OCI-LY1 (cell line): Measurements from ENCODE around the gene CRMP1.

ENCODE experiments used
- CTCF ChIP-seq: fragments of 200-600 bp; sonication (generic), shearing (Covaris generic); IDR thresholded peaks from 2 replicates; pipeline ENCODE4 v1.5.1; 2017; ENCODE audit warnings: mild to moderate bottlenecking, antibody characterized with exemption, low read length, moderate library complexity, mixed read lengths
- EZH2 ChIP-seq: fragments of 200-600 bp; sonication (generic), shearing (Covaris generic); IDR thresholded peaks from 2 replicates; pipeline ENCODE4 v1.8.0; 2017; ENCODE audit warnings: borderline replicate concordance, mixed run types, mild to moderate bottlenecking, antibody characterized with exemption, low read length, moderate library complexity, mixed read lengths

- TF ChIP-seq CTCF (no peak), EZH2 (no peak)
Observed at GRCh38 chr4:5789141-5789540, 103.7 kb downstream of the CRMP1 start.
